ENCODE results near the gene IVD.

Gene IVD

GRCh38 chr15:40463279-40463678 lies 57.7 kb downstream of the IVD start:
- Mint-ChIP-seq H3K4me3 (no peak overlapping the region), H3K36me3 (ENCODE audit: low read depth) (peaks cover 83% of the 10 kb centered on the region), H3K27ac (no peak overlapping the region), H3K4me1 (ENCODE audit: low read depth) (peaks cover 20% of the 10 kb centered on the region), H3K27me3 (no peaks in the 10 kb centered on the region), H3K9me3 (no peaks in the 10 kb centered on the region)
- no peak for DNase-seq

GRCh38 chr15:40463886-40464545 lies 58.4 kb downstream of the IVD start:
- peaks cover 80% of the 10 kb centered on the region for H3K36me3 Mint-ChIP-seq (ENCODE audit: low read depth)
- no peaks in the 10 kb centered on the region for H3K27me3 Mint-ChIP-seq
- no peak for DNase-seq
- peaks cover 21% of the 10 kb centered on the region for H3K4me1 Mint-ChIP-seq (ENCODE audit: low read depth)
- H3K27ac Mint-ChIP-seq = peak overlapping the region; percentile 55
- H3K9me3 Mint-ChIP-seq = no peaks in the 10 kb centered on the region
- no peak overlapping the region for H3K4me3 Mint-ChIP-seq

GRCh38 chr15:40464595-40465185 lies 59.1 kb downstream of the IVD start:
- peaks cover 23% of the 10 kb centered on the region for H3K4me1 Mint-ChIP-seq (ENCODE audit: low read depth)
- no peak overlapping the region for H3K4me3 Mint-ChIP-seq
- H3K27me3 Mint-ChIP-seq = no peaks in the 10 kb centered on the region
- H3K27ac Mint-ChIP-seq = peak overlapping the region; percentile 55
- peaks cover 74% of the 10 kb centered on the region for H3K36me3 Mint-ChIP-seq (ENCODE audit: low read depth)
- H3K9me3 Mint-ChIP-seq = no peaks in the 10 kb centered on the region
- no peak for DNase-seq

GRCh38 chr15:40465939-40466338 lies 60.3 kb downstream of the IVD start:
- Mint-ChIP-seq H3K36me3 (ENCODE audit: low read depth) (peaks cover 61% of the 10 kb centered on the region), H3K4me1 (ENCODE audit: low read depth) (peaks cover 28% of the 10 kb centered on the region), H3K27me3 (no peaks in the 10 kb centered on the region)

GRCh38 chr15:40466426-40467260 lies 61.0 kb downstream of the IVD start:
- Mint-ChIP-seq H3K4me3 (no peak overlapping the region), H3K36me3 (ENCODE audit: low read depth) (peaks cover 58% of the 10 kb centered on the region), H3K27ac (peak overlapping the region; percentile 82), H3K9me3 (no peaks in the 10 kb centered on the region), H3K27me3 (no peaks in the 10 kb centered on the region), H3K4me1 (ENCODE audit: low read depth) (peaks cover 30% of the 10 kb centered on the region)
- DNase-seq = no peak

More at GRCh38 chr15:40465939-40466338, 60.3 kb downstream of the IVD start:
- no peaks in the 10 kb centered on the region for H3K9me3 Mint-ChIP-seq
- no peak overlapping the region for H3K4me3 Mint-ChIP-seq
- H3K27ac Mint-ChIP-seq = peak overlapping the region; percentile 41
- DNase-seq = no peak

- Mint-ChIP-seq H3K4me1 (ENCODE audit: low read depth) (peaks cover 36% of the 10 kb centered on the region), H3K27ac (peak overlapping the region; percentile 82), H3K4me3 (no peak overlapping the region), H3K27me3 (no peaks in the 10 kb centered on the region), H3K36me3 (ENCODE audit: low read depth) (peaks cover 54% of the 10 kb centered on the region), H3K9me3 (no peaks in the 10 kb centered on the region)
- no peak for DNase-seq
Observed at GRCh38 chr15:40467261-40467615, 61.6 kb downstream of the IVD start.

- Mint-ChIP-seq H3K36me3 (ENCODE audit: low read depth) (peaks cover 42% of the 10 kb centered on the region), H3K27ac (peak overlapping the region; percentile 47), H3K4me3 (no peak overlapping the region), H3K9me3 (no peaks in the 10 kb centered on the region), H3K27me3 (no peaks in the 10 kb centered on the region), H3K4me1 (ENCODE audit: low read depth) (peaks cover 41% of the 10 kb centered on the region)
- DNase-seq = no peak
Observed at GRCh38 chr15:40468898-40469331, 63.3 kb downstream of the IVD start.

GRCh38 chr15:40469776-40470390 lies 64.3 kb downstream of the IVD start:
- H3K9me3 Mint-ChIP-seq = no peaks in the 10 kb centered on the region
- H3K4me3 Mint-ChIP-seq = peak overlapping the region; percentile 26
- H3K27ac Mint-ChIP-seq = peak overlapping the region; percentile 79
- H3K4me1 Mint-ChIP-seq (ENCODE audit: low read depth) = peaks cover 39% of the 10 kb centered on the region
- DNase-seq = no peak
- peaks cover 33% of the 10 kb centered on the region for H3K36me3 Mint-ChIP-seq (ENCODE audit: low read depth)
- no peaks in the 10 kb centered on the region for H3K27me3 Mint-ChIP-seq

- peaks cover 39% of the 10 kb centered on the region for H3K4me1 Mint-ChIP-seq (ENCODE audit: low read depth)
- peak; percentile 73 for DNase-seq
- H3K27me3 Mint-ChIP-seq = no peaks in the 10 kb centered on the region
- H3K9me3 Mint-ChIP-seq = no peaks in the 10 kb centered on the region
- H3K36me3 Mint-ChIP-seq (ENCODE audit: low read depth) = peaks cover 26% of the 10 kb centered on the region
- peak within 1 kb of the TSS; percentile 86 for H3K4me3 Mint-ChIP-seq
- peak within 1 kb of the TSS; percentile 85 for H3K27ac Mint-ChIP-seq
Observed at GRCh38 chr15:40470423-40471104, 65.0 kb downstream of the IVD start, which contains the start of gene CHST14. Gene CHST14 (plus strand): TSS chr15:40470984. CDS start chr15:40471214, 230 bp downstream.
